NB4 (cell line): ENCODE data around the gene AOPEP.

Experiments
- DNase-seq: peaks from one replicate; pipeline ENCODE4 v3.0.0; 2010; ENCODE audit warnings: low read depth
- H3K4me3 ChIP-seq: one replicate; pipeline ENCODE4 v1.5.1; 2011; ENCODE audit warnings: mild to moderate bottlenecking, low read depth, low read length, moderate library complexity
- MYC ChIP-seq: IDR thresholded peaks from 2 replicates; pipeline ENCODE4 v1.6.1; 2011; ENCODE audit warnings: low read depth, low read length
- POLR2A ChIP-seq: IDR thresholded peaks from 2 replicates; pipeline ENCODE4 v1.6.1; 2011; ENCODE audit warnings: mild to moderate bottlenecking; ENCODE audit not compliant: insufficient read length; ENCODE audit errors: extremely low read depth
- TF ChIP-seq, protein P1 (sequence below): IDR thresholded peaks from 2 replicates; pipeline ENCODE4 v1.6.1; 2011; ENCODE audit warnings: low read depth, low read length
- TF ChIP-seq, protein P2 (sequence below): IDR thresholded peaks from one replicate; pipeline ENCODE4 v1.5.1; 2012; ENCODE audit warnings: low read depth, low read length

Gene AOPEP

DNA sequence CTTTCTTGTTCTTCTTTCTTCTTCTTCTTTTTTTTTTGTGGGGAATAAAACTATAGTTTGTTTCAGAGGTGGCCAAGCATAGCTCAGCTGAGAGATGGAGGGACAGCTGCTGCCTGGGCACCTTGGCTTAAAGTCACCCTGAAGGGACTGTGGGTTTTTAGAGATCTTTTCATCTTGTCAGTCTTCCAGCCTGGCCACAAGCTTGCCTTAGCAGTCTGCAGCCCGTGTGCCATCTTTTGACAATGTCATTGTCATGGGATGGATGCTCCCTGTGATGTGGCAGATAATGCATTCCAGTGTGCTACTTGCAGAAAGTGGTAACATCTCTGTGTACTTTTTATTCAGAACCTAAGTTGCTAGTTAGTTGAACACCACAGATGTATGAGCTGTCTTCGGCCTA is 310.2 kb downstream of the AOPEP start:
- no peak overlapping the region for H3K4me3 ChIP-seq
- DNase-seq, result no peak
- TF ChIP-seq MYC (no peak), POLR2A (no peak)
- TF ChIP-seq, protein P1, sequence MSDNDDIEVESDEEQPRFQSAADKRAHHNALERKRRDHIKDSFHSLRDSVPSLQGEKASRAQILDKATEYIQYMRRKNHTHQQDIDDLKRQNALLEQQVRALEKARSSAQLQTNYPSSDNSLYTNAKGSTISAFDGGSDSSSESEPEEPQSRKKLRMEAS, result no peak
- TF ChIP-seq, protein P2, sequence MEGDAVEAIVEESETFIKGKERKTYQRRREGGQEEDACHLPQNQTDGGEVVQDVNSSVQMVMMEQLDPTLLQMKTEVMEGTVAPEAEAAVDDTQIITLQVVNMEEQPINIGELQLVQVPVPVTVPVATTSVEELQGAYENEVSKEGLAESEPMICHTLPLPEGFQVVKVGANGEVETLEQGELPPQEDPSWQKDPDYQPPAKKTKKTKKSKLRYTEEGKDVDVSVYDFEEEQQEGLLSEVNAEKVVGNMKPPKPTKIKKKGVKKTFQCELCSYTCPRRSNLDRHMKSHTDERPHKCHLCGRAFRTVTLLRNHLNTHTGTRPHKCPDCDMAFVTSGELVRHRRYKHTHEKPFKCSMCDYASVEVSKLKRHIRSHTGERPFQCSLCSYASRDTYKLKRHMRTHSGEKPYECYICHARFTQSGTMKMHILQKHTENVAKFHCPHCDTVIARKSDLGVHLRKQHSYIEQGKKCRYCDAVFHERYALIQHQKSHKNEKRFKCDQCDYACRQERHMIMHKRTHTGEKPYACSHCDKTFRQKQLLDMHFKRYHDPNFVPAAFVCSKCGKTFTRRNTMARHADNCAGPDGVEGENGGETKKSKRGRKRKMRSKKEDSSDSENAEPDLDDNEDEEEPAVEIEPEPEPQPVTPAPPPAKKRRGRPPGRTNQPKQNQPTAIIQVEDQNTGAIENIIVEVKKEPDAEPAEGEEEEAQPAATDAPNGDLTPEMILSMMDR, result no peak

DNA sequence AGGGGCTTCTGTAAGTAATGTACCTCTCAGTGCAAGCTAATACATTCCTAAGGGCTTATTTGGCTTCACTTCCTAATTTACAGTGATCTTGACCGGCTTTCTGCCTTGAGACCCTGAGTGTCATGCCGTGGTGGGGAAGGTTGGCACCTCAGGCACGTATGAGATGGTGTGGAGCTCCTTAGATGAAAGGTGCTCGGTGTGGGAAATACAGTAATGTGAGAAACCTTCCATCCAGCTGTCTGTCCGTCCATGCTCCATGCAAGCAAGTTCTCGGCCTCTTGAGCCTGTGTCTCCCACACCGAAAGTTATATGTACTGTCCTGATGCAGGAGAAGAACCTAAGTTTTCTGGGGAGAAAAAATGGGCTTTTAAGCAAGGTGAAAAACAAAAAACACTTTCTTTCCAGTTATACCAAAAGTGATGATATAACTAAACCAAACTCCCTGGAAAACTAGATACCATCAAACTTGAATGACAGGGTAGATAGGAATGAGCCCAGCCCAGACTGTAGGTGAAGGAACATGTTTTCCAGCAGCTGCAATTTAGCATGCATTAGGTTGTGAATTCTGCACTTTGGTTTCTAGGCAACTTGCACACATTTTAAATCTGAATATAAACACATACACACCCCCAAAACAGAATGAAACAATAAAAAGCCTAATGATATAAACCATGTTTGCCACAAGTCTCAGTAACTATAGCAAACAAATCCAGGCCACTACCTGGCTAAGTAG is 311.5 kb downstream of the AOPEP start:
- TF ChIP-seq, protein P2, result no peak
- TF ChIP-seq, protein P1, result no peak
- TF ChIP-seq POLR2A (no peak), MYC (no peak)
- no peak overlapping the region for H3K4me3 ChIP-seq
- DNase-seq, result no peak

DNA sequence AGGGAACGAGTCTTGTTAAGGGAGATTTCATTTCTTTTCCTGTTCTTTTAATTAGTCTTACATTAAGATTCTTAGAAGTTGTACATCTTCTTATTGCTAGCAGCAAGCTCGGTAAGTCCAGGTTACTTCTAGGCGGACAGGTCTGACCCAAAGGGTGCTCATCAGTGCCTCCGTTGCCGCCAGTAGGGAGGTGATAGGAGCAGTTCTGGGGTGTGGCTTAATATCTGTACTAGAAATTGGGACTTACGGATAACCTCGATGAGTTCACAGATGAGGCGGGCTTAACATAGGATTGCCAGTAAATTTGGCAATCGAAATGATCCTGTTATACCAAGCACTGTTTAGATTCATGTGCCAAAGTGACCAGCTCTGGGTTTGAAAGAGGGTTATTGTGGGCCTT is 312.2 kb downstream of the AOPEP start:
- TF ChIP-seq MYC (no peak), POLR2A (no peak)
- TF ChIP-seq, protein P1, result no peak
- TF ChIP-seq, protein P2, result no peak
- H3K4me3 ChIP-seq, result no peak overlapping the region
- DNase-seq, result no peak

DNA sequence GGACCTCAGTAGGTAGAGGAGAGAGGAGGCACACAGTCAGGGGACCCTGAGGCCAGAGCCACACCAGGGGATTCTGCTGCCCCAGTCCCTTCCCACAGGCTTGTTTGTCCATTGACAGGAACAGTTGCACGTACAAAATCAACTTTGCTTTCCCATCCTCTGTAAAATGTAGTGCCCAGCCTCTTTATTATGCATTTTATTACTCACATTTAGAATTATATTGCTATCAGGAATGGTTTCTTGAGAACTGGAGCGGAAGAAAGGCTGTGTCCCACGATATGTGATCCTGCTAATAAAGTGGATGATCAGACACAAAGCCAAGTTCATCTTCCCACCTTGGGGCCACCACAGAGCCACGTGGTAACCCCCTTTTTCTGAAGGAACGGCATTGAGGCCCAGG is 313.6 kb downstream of the AOPEP start:
- DNase-seq, result no peak
- H3K4me3 ChIP-seq, result no peak overlapping the region
- no peak for TF ChIP-seq MYC
- TF ChIP-seq POLR2A, result no peak
- TF ChIP-seq, protein P2, result no peak
- TF ChIP-seq, protein P1, result no peak

DNA sequence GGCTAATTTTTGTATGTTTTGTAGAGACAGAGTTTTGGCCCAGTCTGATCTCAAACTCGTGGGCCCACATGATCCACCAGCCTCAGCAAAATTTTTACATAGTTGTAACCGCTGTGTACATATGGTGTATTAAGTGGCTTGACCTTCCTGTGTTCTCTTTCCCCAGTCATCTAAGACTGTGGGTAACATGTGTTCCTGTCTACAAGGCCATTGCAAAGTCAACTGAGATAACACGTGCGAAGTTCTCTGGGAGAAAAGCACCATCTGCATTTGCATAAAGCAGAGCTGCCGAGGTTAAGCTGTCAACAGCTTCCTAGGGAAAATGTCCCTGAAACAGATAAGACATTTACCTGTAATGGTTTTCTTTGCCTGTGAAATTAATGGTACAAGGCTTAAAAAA is 317.3 kb downstream of the AOPEP start:
- TF ChIP-seq, protein P2, result no peak
- TF ChIP-seq, protein P1, result no peak
- TF ChIP-seq MYC (no peak), POLR2A (no peak)
- DNase-seq, result no peak

More for the DNA sequence above, 317.3 kb downstream of the AOPEP start:
- no peak overlapping the region for H3K4me3 ChIP-seq
